ENCODE results near the gene ARPC2. TPM values are rescaled to one million over a fixed set of nuclear protein-coding genes. Genes with fewer than 3 reads are reported as not detected.

ARPC2 gene
- total and polyA plus RNA-seq, 2 of the 13 experiments (the other 11 are each of a cell fraction or from before 2014, with no cell fraction given), result 168 to 303 TPM

DNA sequence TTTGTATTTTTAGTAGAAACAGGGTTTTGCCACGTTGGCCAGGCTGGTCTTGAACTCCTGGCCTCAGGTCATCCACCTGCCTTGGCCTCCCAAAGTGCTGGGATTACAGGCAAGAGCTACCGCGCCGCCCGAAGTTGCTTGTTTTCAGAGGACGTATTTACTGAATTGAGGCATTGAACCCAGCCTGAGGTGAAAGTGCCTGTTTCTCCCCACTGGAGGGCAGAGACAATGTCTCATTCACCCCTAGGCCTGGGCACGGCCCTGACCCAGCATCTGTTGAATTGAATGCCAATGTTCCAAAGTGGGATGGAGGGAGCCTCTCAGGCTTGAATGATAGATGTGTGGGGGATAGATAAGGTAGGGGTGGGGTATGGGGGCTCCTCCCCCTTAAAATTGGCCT is 79.9 kb downstream of the ARPC2 start (continued):
- TF ChIP-seq ZNF589 (CRISPR knock-in tag; conservative IDR thresholded peaks at IDR 0.05), result no peak
- no peak for TF ChIP-seq NRL (CRISPR knock-in tag; IDR thresholded peaks at IDR 0.05; ENCODE audit: borderline replicate concordance)
- no peak for TF ChIP-seq KLF13 (CRISPR knock-in tag; IDR thresholded peaks at IDR 0.05)
- TF ChIP-seq ZBTB3 (CRISPR knock-in tag; IDR thresholded peaks at IDR 0.05; ENCODE audit: borderline replicate concordance, low read depth), result no peak
- TF ChIP-seq TCF7L2 (IDR thresholded peaks at IDR 0.05; ENCODE audit: low read depth, low read length), result no peak
- TF ChIP-seq ISL2 (CRISPR knock-in tag; IDR thresholded peaks at IDR 0.05), result no peak
- TF ChIP-seq ZNF737 (CRISPR knock-in tag; IDR thresholded peaks at IDR 0.05; ENCODE audit: borderline replicate concordance), result no peak
- TF ChIP-seq ZKSCAN5 (CRISPR knock-in tag; IDR thresholded peaks at IDR 0.05), result no peak
- TF ChIP-seq SALL1 (CRISPR knock-in tag; IDR thresholded peaks at IDR 0.05), result no peak; the same call in 1 of the 2 replicates
- TF ChIP-seq, protein P1, sequence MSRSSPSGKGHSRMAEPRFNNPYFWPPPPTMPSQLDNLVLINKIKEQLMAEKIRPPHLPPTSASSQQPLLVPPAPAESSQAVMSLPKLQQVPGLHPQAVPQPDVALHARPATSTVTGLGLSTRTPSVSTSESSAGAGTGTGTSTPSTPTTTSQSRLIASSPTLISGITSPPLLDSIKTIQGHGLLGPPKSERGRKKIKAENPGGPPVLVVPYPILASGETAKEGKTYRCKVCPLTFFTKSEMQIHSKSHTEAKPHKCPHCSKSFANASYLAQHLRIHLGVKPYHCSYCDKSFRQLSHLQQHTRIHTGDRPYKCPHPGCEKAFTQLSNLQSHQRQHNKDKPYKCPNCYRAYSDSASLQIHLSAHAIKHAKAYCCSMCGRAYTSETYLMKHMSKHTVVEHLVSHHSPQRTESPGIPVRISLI (CRISPR knock-in tag; IDR thresholded peaks at IDR 0.05; ENCODE audit: borderline replicate concordance), result peak; percentile 49; the same call in 1 of the 2 replicates
- 0 out of 2 replicates have a peak, but pooled peaks have one; percentile 25 for TF ChIP-seq PHF8 (CRISPR knock-in tag; IDR thresholded peaks at IDR 0.05)
- peak; percentile 0; the same call in 1 of the 2 replicates for TF ChIP-seq ZNF605 (CRISPR knock-in tag; IDR thresholded peaks at IDR 0.05)
- TF ChIP-seq ZFY (CRISPR knock-in tag; IDR thresholded peaks at IDR 0.05), result 0 out of 2 replicates have a peak, but pooled peaks have one; percentile 30
- TF ChIP-seq SIX4 (CRISPR knock-in tag; IDR thresholded peaks at IDR 0.05), result no peak
- TF ChIP-seq PLSCR1 (CRISPR knock-in tag; IDR thresholded peaks at IDR 0.05; ENCODE audit: borderline replicate concordance), result no peak
- TF ChIP-seq ZNF335 (CRISPR knock-in tag; IDR thresholded peaks at IDR 0.05), result no peak
- TF ChIP-seq XBP1 (CRISPR knock-in tag; IDR thresholded peaks at IDR 0.05), result no peak
- TF ChIP-seq ZNF781 (CRISPR knock-in tag; IDR thresholded peaks at IDR 0.05; ENCODE audit: borderline replicate concordance, not compliant biosample characterization), result peak; percentile 3
- peak; percentile 39; the same call in 1 of the 2 replicates for TF ChIP-seq STAG1 (CRISPR knock-in tag; IDR thresholded peaks at IDR 0.05)
- TF ChIP-seq ZNF770 (CRISPR knock-in tag; IDR thresholded peaks at IDR 0.05), result no peak
- 0 out of 2 replicates have a peak, but pooled peaks have one; percentile 16 for TF ChIP-seq ZSCAN21 (CRISPR knock-in tag; IDR thresholded peaks at IDR 0.05; ENCODE audit: borderline replicate concordance)
- TF ChIP-seq CREM (IDR thresholded peaks at IDR 0.05), result peak; percentile 18; the same call in 1 of the 2 replicates
- no peak for TF ChIP-seq CREM (CRISPR knock-in tag; IDR thresholded peaks at IDR 0.05)
- TF ChIP-seq FOXO1 (CRISPR knock-in tag; IDR thresholded peaks at IDR 0.05), result peak; percentile 37; the same call in 1 of the 2 replicates
- TF ChIP-seq BCL6 (CRISPR knock-in tag; IDR thresholded peaks at IDR 0.05), result peak; percentile 34; the same call in 1 of the 2 replicates
- no peak for TF ChIP-seq SOX13 (IDR thresholded peaks at IDR 0.05)
- TF ChIP-seq SOX13 (CRISPR knock-in tag; conservative IDR thresholded peaks at IDR 0.05 in 1 of 2, IDR thresholded peaks at IDR 0.05 in 1 of 2), result no peak; a peak in 1 of 4 replicates
- TF ChIP-seq ZNF883 (CRISPR knock-in tag; IDR thresholded peaks at IDR 0.05; ENCODE audit: not compliant biosample characterization), result peak; percentile 27
